Liver (tissue), 9 donors: Measurements from ENCODE around the gene LRRC61. TPM values are rescaled to one million over a fixed set of nuclear protein-coding genes. Genes with fewer than 3 reads are reported as not detected.

Experiments
- DNase-seq: peaks from one replicate; pipeline ENCODE4 v3.0.0-alpha.2; 2017; ENCODE audit warnings: low spot score
- H3K27ac ChIP-seq, 2 donors: one replicate each; pipeline ENCODE4 v1.7.0; 2013; ENCODE audit warnings: inconsistent platforms in 2 of 2, low read length in 2 of 2, control low read depth in 1 of 2, low read depth in 1 of 2, mild to moderate bottlenecking in 1 of 2
- H3K27me3 ChIP-seq, 4 donors: one replicate each; pipeline versions ENCODE4 v1.6.1 to v1.7.0; 2013; ENCODE audit warnings: low read length in 3 of 4, inconsistent platforms in 1 of 4, mild to moderate bottlenecking in 1 of 4, moderate library complexity in 1 of 4; ENCODE audit not compliant: control insufficient read depth in 4 of 4, insufficient read depth in 4 of 4
- H3K36me3 ChIP-seq, 4 donors: one replicate each; pipeline versions ENCODE4 v1.6.1 to v1.7.0; 2013; ENCODE audit warnings: low read length in 3 of 4, mild to moderate bottlenecking in 3 of 4, low read depth in 1 of 4, moderate library complexity in 1 of 4; ENCODE audit not compliant: control insufficient read depth in 4 of 4, insufficient read depth in 3 of 4
- H3K4me1 ChIP-seq, 4 donors: one replicate each; pipeline versions ENCODE4 v1.6.1 to v1.7.0; 2013; ENCODE audit warnings: low read length in 3 of 4, mild to moderate bottlenecking in 3 of 4, moderate library complexity in 1 of 4; ENCODE audit not compliant: control insufficient read depth in 4 of 4, insufficient read depth in 4 of 4
- H3K4me3 ChIP-seq, 3 donors: one replicate each; pipeline versions ENCODE4 v1.6.1 to v1.7.0; 2013; ENCODE audit warnings: low read length in 3 of 3, control low read depth in 1 of 3, low read depth in 1 of 3, mild to moderate bottlenecking in 1 of 3
- H3K9ac ChIP-seq, 2 donors: one replicate each; pipeline ENCODE4 v1.7.0; 2013; ENCODE audit warnings: low read length in 2 of 2, mild to moderate bottlenecking in 2 of 2, moderate library complexity in 2 of 2, control low read depth in 1 of 2, low read depth in 1 of 2
- H3K9me3 ChIP-seq, 4 donors: one replicate each; pipeline versions ENCODE4 v1.6.1 to v1.7.0; 2013; ENCODE audit warnings: low read length in 3 of 4; ENCODE audit not compliant: control insufficient read depth in 4 of 4
- ATF3 ChIP-seq: IDR thresholded peaks from 2 replicates; pipeline ENCODE4 v1.6.1; 2016; ENCODE audit warnings: antibody characterized with exemption
- CTCF ChIP-seq: fragments of 150-350 bp; IDR thresholded peaks from 2 replicates; pipeline ENCODE4 v1.5.1; 2017; ENCODE audit warnings: improper control_type of control experiment, low read depth, low read length; ENCODE audit not compliant: missing input control
- EGR1 ChIP-seq, 2 donors: IDR thresholded peaks; 2 replicates each; pipeline ENCODE4 v1.6.1; 2016 to 2018; ENCODE audit warnings: antibody characterized with exemption in 2 of 2, low read depth in 2 of 2
- FOXA1 ChIP-seq: IDR thresholded peaks from 2 replicates; pipeline ENCODE4 v1.6.1; 2016; ENCODE audit warnings: antibody characterized with exemption
- FOXA2 ChIP-seq: IDR thresholded peaks from 2 replicates; pipeline ENCODE4 v1.6.1; 2016; ENCODE audit warnings: antibody characterized with exemption
- GABPA ChIP-seq, 2 donors: IDR thresholded peaks in 1 of 2; conservative IDR thresholded peaks in 1 of 2; 2 replicates each; pipeline ENCODE4 v1.6.1; 2016; ENCODE audit warnings: antibody characterized with exemption in 2 of 2, mild to moderate bottlenecking in 1 of 2, moderate library complexity in 1 of 2
- HNF4A ChIP-seq, 2 donors: conservative IDR thresholded peaks; 2 replicates each; pipeline ENCODE4 v1.6.1; 2016; ENCODE audit warnings: antibody characterized with exemption in 2 of 2, mild to moderate bottlenecking in 2 of 2
- HNF4G ChIP-seq: IDR thresholded peaks from 2 replicates; pipeline ENCODE4 v1.6.1; 2016; ENCODE audit warnings: antibody characterized with exemption
- JUND ChIP-seq, 2 donors: IDR thresholded peaks; 2 replicates each; pipeline ENCODE4 v1.6.1; 2016; ENCODE audit warnings: antibody characterized with exemption in 2 of 2
- MAX ChIP-seq: IDR thresholded peaks from 2 replicates; pipeline ENCODE4 v1.6.1; 2016; ENCODE audit warnings: antibody characterized with exemption
- NR2F2 ChIP-seq: IDR thresholded peaks from 2 replicates; pipeline ENCODE4 v1.6.1; 2016; ENCODE audit warnings: antibody characterized with exemption
- RAD21 ChIP-seq, 2 donors: IDR thresholded peaks; 2 replicates each; pipeline ENCODE4 v1.6.1; 2016; ENCODE audit warnings: antibody characterized with exemption in 2 of 2, mild to moderate bottlenecking in 2 of 2
- REST ChIP-seq: IDR thresholded peaks from 2 replicates; pipeline ENCODE4 v1.6.1; 2016; ENCODE audit warnings: antibody characterized with exemption, mild to moderate bottlenecking
- RXRA ChIP-seq, 2 donors: IDR thresholded peaks; 2 replicates each; pipeline ENCODE4 v1.6.1; 2017 to 2018; ENCODE audit warnings: antibody characterized with exemption in 2 of 2, mild to moderate bottlenecking in 1 of 2
- SP1 ChIP-seq: IDR thresholded peaks from 2 replicates; pipeline ENCODE4 v1.6.1; 2018; ENCODE audit warnings: antibody characterized with exemption, mild to moderate bottlenecking
- TAF1 ChIP-seq: conservative IDR thresholded peaks from 2 replicates; pipeline ENCODE4 v1.6.1; 2016; ENCODE audit warnings: antibody characterized with exemption, mild to moderate bottlenecking
- YY1 ChIP-seq: IDR thresholded peaks from 2 replicates; pipeline ENCODE4 v1.6.1; 2016; ENCODE audit warnings: antibody characterized with exemption, mild to moderate bottlenecking
- ZBTB33 ChIP-seq: IDR thresholded peaks from 2 replicates; pipeline ENCODE4 v1.6.1; 2016; ENCODE audit warnings: antibody characterized with exemption
- WGBS: extraction: QIAGEN DNeasy Blood & Tissue Kit; methylation state at CpG from one replicate; pipeline ENCODE4 v1.1.7; 2013; 5-methylcytosine and 5-hydroxymethylcytosine counted together
- polyA plus RNA-seq, 2 donors: library from polyadenylated mRNA; stranded (reverse) in 1 of 2; unstranded in 1 of 2; fragments of 200-250 nt in 1 of 2; fragments of >200 nt in 1 of 2; fragmentation: Nextera tagmentation in 1 of 2; extraction: Ambion mirVana in 1 of 2; gene quantifications; one replicate each; pipeline versions ENCODE4 v1.2.1 to v1.2.3, GENCODE V29; 2013 to 2015
- total RNA-seq, 2 donors: library from RNA; depleted of rRNA; stranded (reverse); fragments of >200 nt; gene quantifications; one replicate each; pipeline ENCODE4 v1.2.3, GENCODE V29; 2014
- donor health status: healthy.
- donor health status: healthy.
- donor health status: healthy.
- donor health status: healthy.
- donor health status: healthy.

The LRRC61 gene
- total and polyA plus RNA-seq, 4 donors: 12.0 to 21.0 (median 15.6) TPM

GRCh38 chr7:150342121-150342408 lies 18.9 kb downstream of the LRRC61 start:
- TF ChIP-seq EGR1 (IDR thresholded peaks at IDR 0.05; ENCODE audit: low read depth in 2 of 2) (no peak), JUND (IDR thresholded peaks at IDR 0.05) (no peak), FOXA2 (no peak), YY1 (no peak), ZBTB33 (no peak), CTCF (no peak), NR2F2 (no peak), SP1 (no peak), RAD21 (IDR thresholded peaks at IDR 0.05) (no peak), RXRA (IDR thresholded peaks at IDR 0.05) (no peak), TAF1 (no peak), GABPA (IDR thresholded peaks at IDR 0.05 in 1 of 2, conservative IDR thresholded peaks at IDR 0.05 in 1 of 2) (no peak), ATF3 (no peak), FOXA1 (no peak), HNF4A (conservative IDR thresholded peaks at IDR 0.05) (no peak)
- 85% methylated on average over 9 of the region's 9 CpGs for whole genome bisulfite sequencing
- no peak overlapping the region for H3K4me3 ChIP-seq

GRCh38 chr7:150343225-150343624 lies 20.1 kb downstream of the LRRC61 start:
- Histone ChIP-seq H3K4me3 (no peak overlapping the region), H3K36me3 (peaks cover 0 to 2% (median 0%) of the 10 kb centered on the region in 4 donors), H3K27ac (peak overlapping the region; percentile 14 to 55), H3K4me1 (peaks cover 10 to 44% (median 40%) of the 10 kb centered on the region in 4 donors), H3K9ac (no peak overlapping the region), H3K9me3 (no peaks in the 10 kb centered on the region), H3K27me3 (no peaks in the 10 kb centered on the region)
- no peak for TF ChIP-seq ATF3
- peak; percentile 60 for TF ChIP-seq SP1
- peak in 1 of 2 donors; percentile 17 for TF ChIP-seq JUND (IDR thresholded peaks at IDR 0.05)
- TF ChIP-seq FOXA2: no peak
- TF ChIP-seq HNF4G: peak; percentile 54
- no peak for TF ChIP-seq ZBTB33
- no peak for TF ChIP-seq YY1
- TF ChIP-seq MAX: no peak
- TF ChIP-seq HNF4A (conservative IDR thresholded peaks at IDR 0.05): peak; percentile 91 to 93
- no peak for TF ChIP-seq GABPA (IDR thresholded peaks at IDR 0.05 in 1 of 2, conservative IDR thresholded peaks at IDR 0.05 in 1 of 2)
- peak; percentile 17 to 19 for TF ChIP-seq RAD21 (IDR thresholded peaks at IDR 0.05)
- TF ChIP-seq NR2F2: no peak
- TF ChIP-seq REST: peak; percentile 26
- peak in 1 of 2 donors; percentile 72 for TF ChIP-seq RXRA (IDR thresholded peaks at IDR 0.05)
- 41% methylated on average over 2 of the region's 2 CpGs for WGBS
- DNase-seq: no peak

More at GRCh38 chr7:150342121-150342408, 18.9 kb downstream of the LRRC61 start:
- no peaks in the 10 kb centered on the region for H3K9me3 ChIP-seq
- DNase-seq: no peak
- H3K9ac ChIP-seq: peak overlapping the region in 1 of 2 donors; percentile 13
- no peaks in the 10 kb centered on the region for H3K27me3 ChIP-seq
- peak overlapping the region; percentile 32 to 47 for H3K27ac ChIP-seq
- H3K4me1 ChIP-seq: peaks cover 19 to 55% (median 51%) of the 10 kb centered on the region in 4 donors
- no peaks in the 10 kb centered on the region for H3K36me3 ChIP-seq
